Measurements from ENCODE around the gene LMOD2. TPM values are rescaled to one million over a fixed set of nuclear protein-coding genes. Genes with fewer than 3 reads are reported as not detected.

Gene LMOD2
- total and polyA plus RNA-seq, 9 of the 15 experiments (the other 6 are each of a cell fraction or from before 2014, with no cell fraction given): 0.04 TPM; not detected in 8

- H3K4me2 ChIP-seq (ENCODE audit: insufficient read depth, low read length): no peak overlapping the region
- H2AFZ ChIP-seq (ENCODE audit: low read depth, low read length): peak overlapping the region; percentile 91
- ATAC-seq (0 out of 3 replicates have a peak, but pooled peaks have one; percentile 14), DNase-seq (ENCODE audit: extremely low read depth in 1 of 4, low spot score in 3 of 4) (no peak), FAIRE-seq (no peak)
- H3K9me3 ChIP-seq (replicated peaks; ENCODE audit: control insufficient read depth, insufficient read depth, low read depth, low read length): no peaks in the 10 kb centered on the region
- H3K9ac ChIP-seq (ENCODE audit: insufficient read depth in 1 of 2, low read depth in 2 of 2, low read length in 2 of 2): no peak overlapping the region
- no peaks in the 10 kb centered on the region for H3K36me3 ChIP-seq (ENCODE audit: control insufficient read depth, insufficient read depth, low read length)
- ChIA-PET POLR2A (interaction anchor here (0.8 kb wide), 1 partner anchor 131 kb away, joined by 4 read pairs; no protein-coding TSS in a partner anchor), CTCF (ENCODE audit: low intra/inter-chr PET ratio) (no interaction called here)
- no peaks in the 10 kb centered on the region for H3K9me1 ChIP-seq (ENCODE audit: control insufficient read depth, insufficient read depth, low read length)
- peaks cover 0 to 6% of the 10 kb centered on the region in 2 experiments; a peak in 2 of 5 replicates for H3K4me1 ChIP-seq (replicated peaks in 1 of 2; ENCODE audit: control insufficient read depth in 2 of 2, insufficient read depth in 2 of 2, low read length in 2 of 2)
- H3K79me2 ChIP-seq (ENCODE audit: control insufficient read depth, insufficient read depth, low read length): no peaks in the 10 kb centered on the region
- WGBS (ENCODE audit: insufficient coverage, low coverage, missing lambda C conversion rate): 6% methylated on average over 2 of the region's 2 CpGs
- H3K27me3 ChIP-seq (ENCODE audit: control insufficient read depth in 2 of 2, insufficient read depth in 2 of 2, low read length in 2 of 2): no peaks in the 10 kb centered on the region; a peak in 1 of 5 replicates
- BruUV-seq (replicated peaks): no TSS peak
- no peak overlapping the region for H3K4me3 ChIP-seq
- in situ Hi-C loops (cut with MboI) (no loop called here), intact Hi-C loops (cut with micrococcal nuclease) (loop anchor here (2.0 kb wide), 1 partner anchor 130 kb away; no protein-coding TSS in a partner anchor)
- no peak overlapping the region for H3K27ac ChIP-seq (ENCODE audit: extremely low read depth, low read depth, low read length)
- H4K20me1 ChIP-seq (replicated peaks; ENCODE audit: control insufficient read depth, insufficient read depth, low read length): no peaks in the 10 kb centered on the region
- TF ChIP-seq HMGN3 (IDR thresholded peaks at IDR 0.05; ENCODE audit: borderline replicate concordance, extremely low read depth, insufficient read length, low read depth, low read length): no peak
- TF ChIP-seq CAMTA2 (CRISPR knock-in tag; conservative IDR thresholded peaks at IDR 0.05): no peak
- TF ChIP-seq FUS (optimal IDR thresholded peaks at IDR 0.05; ENCODE audit: low read depth, low read length): no peak
- TF ChIP-seq ZNF518B (CRISPR knock-in tag; IDR thresholded peaks at IDR 0.05): no peak
- TF ChIP-seq MEF2A (IDR thresholded peaks at IDR 0.05; ENCODE audit: control insufficient read depth, low read depth, low read length): no peak
- TF ChIP-seq NFATC3 (IDR thresholded peaks at IDR 0.05): no peak
- TF ChIP-seq CHCHD3 (CRISPR knock-in tag; IDR thresholded peaks at IDR 0.05): no peak
- TF ChIP-seq RNF219 (CRISPR knock-in tag; IDR thresholded peaks at IDR 0.05): no peak
- no peak for TF ChIP-seq ZBTB33 (CRISPR knock-in tag; IDR thresholded peaks at IDR 0.05)
- TF ChIP-seq ZNF76 (CRISPR knock-in tag; IDR thresholded peaks at IDR 0.05; ENCODE audit: borderline replicate concordance): no peak
- no peak for TF ChIP-seq SAFB (IDR thresholded peaks at IDR 0.05; ENCODE audit: borderline replicate concordance, low read depth, low read length)
- no peak for TF ChIP-seq NCOA2 (IDR thresholded peaks at IDR 0.05; ENCODE audit: partially characterized antibody in 2 of 2)
- 0 out of 2 replicates have a peak, but pooled peaks have one; percentile 34 for TF ChIP-seq CEBPG (CRISPR knock-in tag; IDR thresholded peaks at IDR 0.05)
- TF ChIP-seq CEBPG (tag; conservative IDR thresholded peaks at IDR 0.05 in 1 of 2, IDR thresholded peaks at IDR 0.05 in 1 of 2): peak; percentile 85 to 86
- no peak for TF ChIP-seq RAD21 (CRISPR knock-in tag; conservative IDR thresholded peaks at IDR 0.05 in 1 of 2, IDR thresholded peaks at IDR 0.05 in 1 of 2)
These were observed 30.4 kb upstream of the LMOD2 start for GRCh38 chr7:123625254-123625653.
